ENCODE data around the gene SLC4A2.
A peak's percentile ranks its signal among the peaks of the same experiment; 100 is the strongest.

SLC4A2 gene

DNA sequence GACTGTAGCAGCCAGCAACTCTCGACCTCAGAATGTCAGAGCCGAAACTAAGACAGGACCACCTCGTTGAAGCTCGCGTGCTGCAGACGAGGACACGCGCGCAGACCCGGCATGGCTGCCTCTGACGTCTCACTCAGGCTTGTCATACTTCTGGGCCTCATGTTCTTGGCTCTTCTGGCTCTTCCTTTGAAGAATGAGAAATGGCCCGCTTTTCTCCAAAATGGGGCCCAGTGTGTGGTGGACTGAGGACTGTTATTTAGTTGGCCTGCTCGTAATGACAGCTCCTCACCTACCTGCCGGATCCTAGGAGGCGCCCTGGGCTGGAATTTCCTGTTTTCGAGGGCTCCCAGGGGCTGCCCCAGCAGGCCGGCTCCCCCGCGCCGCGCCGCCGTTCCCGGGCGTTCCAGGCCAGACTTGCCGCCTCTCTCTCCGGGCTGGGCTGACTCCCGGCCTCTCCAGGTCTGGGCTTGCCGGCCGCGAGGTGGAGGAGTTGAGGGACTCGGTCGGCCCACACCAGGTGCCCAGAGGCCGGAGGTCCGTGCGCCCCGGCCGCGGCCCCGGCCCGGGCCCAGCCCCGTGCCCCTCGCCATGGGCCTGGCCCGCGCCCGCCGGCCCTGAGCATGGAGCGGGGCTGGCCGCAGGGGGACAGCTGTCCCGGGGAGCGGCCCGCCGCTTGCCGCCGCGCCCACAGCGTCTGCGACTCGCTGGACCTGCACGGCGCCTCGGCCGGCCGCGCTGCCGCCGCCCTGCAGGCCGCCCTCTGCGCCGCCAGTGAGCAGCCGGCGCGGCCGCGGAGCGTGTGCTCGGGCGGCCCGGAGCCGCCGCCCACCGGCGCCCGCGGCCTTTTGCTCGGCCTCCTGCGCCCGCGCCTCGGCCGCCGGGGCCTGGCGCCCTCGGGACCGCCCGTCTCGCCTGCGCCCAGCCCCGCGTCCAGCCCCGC lies 55.0 kb downstream of the SLC4A2 start:
- no peak for DNase-seq (ENCODE audit: low read depth in 1 of 2, low spot score in 1 of 2)

DNA sequence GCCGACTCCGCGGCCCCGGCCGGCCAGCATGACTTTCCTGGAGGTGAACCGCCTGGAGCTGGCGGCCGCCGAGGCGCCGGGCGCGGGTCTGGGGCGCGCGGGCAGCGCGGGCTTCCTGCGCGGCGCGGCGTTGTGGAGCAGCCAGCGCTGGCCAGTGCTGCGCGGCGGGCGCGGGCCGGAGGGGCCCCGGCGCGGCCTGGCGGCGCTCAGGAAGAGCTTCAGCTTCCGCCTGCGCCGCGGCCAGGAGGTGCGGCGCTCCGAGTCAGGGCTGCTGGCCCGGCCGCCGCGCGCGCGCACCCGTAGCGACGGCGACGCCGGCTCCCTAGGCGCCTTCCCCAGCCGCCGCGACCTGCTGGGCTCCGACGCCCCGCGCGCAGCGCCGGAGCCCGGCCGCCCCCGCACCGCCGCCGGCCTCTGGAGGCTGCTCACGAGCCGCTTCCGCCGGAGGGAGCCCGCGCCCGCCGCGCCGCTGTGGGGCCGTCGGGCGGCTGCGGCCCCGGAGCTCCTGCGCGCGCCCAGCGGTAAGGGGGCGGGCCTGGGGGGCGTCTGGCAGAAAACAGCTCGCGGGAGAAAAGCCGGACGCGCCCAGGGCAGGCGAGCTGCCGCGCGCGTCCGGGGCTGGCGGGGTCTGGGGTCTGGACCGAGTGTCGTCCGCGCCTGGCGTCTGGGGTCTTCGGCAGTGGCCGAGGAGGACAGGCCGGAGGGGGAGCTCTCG lies 55.9 kb downstream of the SLC4A2 start:
- DNase-seq (ENCODE audit: low read depth in 1 of 2, low spot score in 1 of 2) = no peak

DNA sequence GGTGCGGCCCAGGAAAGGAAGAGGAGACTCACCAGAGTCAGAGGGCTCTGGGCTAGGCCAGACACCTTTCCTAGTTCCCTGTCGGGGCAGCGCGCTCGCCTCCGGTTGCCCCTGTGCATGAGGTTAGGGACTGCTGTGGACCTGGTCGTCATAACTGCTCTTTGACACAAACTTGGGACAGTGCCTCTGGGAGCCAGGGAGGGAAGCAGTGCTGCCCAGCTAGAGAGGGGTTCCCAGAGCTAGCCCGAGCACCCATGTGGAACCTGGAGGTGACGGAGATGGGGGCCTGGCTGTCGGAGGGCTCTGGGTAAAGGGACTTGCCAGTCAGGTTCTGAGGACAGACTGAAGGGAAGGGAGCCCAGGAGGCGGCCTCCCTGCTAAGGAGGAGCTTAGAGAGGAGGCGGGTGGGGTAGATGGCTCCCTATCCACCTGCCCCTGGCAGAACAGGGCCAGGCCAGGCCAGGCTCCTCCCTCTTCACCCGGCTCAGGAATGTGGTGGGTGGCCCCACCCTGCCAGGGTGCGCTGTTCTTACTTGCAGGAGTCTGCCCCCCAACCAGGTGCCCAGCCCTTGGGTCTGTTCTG lies 56.5 kb downstream of the SLC4A2 start:
- DNase-seq (ENCODE audit: low read depth in 1 of 2, low spot score in 1 of 2) = no peak

DNA sequence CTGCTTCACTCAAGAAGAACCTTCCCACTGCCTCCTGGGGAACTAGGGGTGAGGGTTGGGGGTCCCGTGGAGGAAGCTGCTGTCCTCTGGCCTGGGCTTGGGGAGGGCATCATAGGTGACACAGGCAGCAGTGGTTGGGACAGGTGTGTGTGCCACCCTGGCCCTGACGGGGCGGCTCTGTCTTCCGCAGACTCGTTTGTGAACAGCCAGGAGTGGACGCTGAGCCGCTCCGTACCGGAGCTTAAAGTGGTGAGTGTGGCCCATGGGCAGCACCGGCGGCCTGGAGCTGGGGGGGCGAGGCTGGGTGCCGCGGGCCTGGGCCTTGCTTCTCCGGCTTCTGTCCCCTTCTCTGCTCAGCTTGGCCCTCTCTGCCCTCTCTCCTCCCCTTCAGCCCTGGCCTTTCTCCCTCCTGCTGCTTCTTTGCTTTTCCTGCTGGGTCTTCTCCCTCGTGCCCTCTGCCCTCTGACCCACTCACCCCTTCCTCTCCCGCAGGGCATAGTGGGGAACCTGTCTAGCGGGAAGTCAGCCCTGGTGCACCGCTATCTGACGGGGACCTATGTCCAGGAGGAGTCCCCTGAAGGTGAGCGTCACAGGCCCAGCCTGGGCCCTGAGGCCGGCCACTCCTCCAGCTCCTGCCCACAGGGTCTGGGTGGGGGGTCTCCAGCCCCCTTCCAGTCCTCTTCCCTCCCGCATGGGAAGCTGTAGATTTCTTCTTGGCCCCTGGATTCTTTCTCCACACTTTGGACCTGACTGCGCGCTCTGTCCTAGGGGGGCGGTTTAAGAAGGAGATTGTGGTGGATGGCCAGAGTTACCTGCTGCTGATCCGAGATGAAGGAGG lies 57.4 kb downstream of the SLC4A2 start:
- DNase-seq (ENCODE audit: low read depth in 1 of 2, low spot score in 1 of 2) = no peak

DNA sequence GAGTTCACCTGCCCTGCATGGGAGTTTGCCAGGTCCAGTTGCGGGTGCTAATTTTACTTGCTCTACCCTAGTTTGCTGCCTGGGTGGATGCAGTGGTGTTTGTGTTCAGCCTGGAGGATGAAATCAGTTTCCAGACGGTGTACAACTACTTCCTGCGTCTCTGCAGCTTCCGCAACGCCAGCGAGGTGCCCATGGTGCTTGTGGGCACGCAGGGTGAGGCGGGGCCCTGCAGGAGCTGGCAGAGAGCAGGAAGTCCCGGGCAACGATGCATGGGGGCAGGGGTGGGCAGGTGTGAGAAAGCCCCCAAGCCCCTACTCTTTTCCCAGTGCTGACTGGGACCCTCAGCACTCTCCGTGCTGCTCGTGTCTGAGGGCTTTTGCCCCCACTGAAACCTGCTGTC lies 58.2 kb downstream of the SLC4A2 start:
- no peak for DNase-seq (ENCODE audit: low read depth in 1 of 2, low spot score in 1 of 2)

DNA sequence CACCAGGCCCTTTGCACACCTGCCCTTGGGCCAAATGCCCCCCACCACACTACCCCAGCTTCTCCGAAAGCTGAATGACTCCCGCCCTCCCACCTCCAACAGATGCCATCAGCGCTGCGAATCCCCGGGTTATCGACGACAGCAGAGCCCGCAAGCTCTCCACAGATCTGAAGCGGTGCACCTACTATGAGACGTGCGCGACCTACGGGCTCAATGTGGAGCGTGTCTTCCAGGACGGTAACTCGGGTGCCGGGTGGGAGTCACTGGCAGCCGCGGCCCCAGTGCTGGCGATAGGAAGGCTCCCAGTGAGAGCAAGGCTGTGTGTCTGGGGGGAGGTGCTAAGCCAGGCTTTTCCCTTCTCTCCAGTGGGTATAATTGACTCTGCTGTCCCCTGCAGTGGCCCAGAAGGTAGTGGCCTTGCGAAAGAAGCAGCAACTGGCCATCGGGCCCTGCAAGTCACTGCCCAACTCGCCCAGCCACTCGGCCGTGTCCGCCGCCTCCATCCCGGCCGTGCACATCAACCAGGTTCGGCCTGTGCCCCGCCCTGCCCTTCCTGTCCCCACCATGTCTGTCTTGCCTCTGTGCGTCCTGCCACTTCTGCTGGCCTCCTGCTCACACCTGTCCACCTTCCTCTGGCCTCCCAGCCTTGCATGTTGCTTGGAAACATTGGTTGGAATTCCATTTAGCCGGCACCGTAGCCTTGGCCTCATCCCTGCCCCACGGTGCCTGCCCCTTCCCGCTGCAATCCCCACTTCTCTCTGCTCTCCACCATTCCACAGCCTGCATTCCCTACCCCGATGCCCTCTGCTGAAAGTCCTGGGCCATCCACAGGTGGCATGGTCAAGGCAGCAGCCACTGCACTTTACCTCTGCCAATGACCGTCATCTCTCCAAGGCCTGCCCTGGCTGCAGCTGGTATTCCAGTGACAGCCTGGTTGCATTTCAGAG lies 59.0 kb downstream of the SLC4A2 start:
- no peak for DNase-seq (ENCODE audit: low read depth in 1 of 2, low spot score in 1 of 2)

DNA sequence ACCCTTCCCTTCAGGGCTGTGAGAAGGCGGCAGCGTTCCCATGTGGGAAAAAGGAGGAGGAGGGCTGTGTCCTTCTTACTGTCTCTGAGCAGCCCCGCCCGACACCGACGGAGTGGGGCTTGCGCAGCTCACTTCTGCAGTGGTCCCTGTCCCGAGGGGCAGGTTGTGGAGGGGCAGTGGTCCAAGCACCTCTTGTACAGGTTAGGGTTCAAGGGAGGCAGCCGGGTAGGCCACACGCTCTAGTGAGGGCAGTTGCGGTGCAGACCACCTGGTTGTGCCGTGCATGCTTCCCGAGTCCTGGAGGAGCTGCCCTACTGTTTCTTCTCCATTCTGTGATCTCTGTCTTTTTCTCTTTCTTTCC lies 59.6 kb downstream of the SLC4A2 start:
- no peak for DNase-seq (ENCODE audit: low read depth in 1 of 2, low spot score in 1 of 2)

DNA sequence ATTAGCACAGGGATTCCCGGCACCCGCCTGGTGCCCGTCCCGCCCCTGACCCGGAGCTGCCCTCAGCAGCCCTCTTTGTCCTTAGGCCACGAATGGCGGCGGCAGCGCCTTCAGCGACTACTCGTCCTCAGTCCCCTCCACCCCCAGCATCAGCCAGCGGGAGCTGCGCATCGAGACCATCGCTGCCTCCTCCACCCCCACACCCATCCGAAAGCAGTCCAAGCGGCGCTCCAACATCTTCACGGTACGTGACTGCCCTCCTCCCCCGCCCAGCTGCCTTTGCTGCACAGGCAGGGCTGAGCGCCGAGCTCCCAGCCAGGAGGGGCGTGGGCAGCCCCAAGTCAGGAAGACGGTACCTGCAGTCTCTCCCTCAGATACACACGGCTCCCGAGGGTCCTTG lies 60.5 kb downstream of the SLC4A2 start:
- DNase-seq (ENCODE audit: low read depth in 1 of 2, low spot score in 1 of 2) = no peak

DNA sequence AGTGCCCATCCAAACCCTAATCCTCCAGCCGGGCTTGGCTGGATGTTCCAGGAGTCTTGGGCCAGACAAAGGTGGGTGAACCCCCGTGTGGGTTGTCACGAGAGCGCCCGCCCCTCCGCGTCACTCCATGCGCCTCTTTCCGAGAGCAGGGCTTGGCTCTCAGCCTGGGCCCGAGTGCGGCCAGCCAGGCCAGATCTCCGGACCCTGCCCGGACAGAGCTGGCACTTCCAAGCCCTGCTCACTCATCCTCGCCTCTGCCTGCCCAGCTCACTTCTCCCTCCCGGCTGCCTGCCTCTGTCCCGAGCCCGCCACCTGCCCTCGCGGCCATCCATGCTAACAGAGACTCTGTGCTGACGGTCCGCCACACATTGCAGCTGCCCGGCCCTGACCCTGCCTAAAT lies 61.5 kb downstream of the SLC4A2 start:
- no peak for DNase-seq (ENCODE audit: low read depth in 1 of 2, low spot score in 1 of 2)

DNA sequence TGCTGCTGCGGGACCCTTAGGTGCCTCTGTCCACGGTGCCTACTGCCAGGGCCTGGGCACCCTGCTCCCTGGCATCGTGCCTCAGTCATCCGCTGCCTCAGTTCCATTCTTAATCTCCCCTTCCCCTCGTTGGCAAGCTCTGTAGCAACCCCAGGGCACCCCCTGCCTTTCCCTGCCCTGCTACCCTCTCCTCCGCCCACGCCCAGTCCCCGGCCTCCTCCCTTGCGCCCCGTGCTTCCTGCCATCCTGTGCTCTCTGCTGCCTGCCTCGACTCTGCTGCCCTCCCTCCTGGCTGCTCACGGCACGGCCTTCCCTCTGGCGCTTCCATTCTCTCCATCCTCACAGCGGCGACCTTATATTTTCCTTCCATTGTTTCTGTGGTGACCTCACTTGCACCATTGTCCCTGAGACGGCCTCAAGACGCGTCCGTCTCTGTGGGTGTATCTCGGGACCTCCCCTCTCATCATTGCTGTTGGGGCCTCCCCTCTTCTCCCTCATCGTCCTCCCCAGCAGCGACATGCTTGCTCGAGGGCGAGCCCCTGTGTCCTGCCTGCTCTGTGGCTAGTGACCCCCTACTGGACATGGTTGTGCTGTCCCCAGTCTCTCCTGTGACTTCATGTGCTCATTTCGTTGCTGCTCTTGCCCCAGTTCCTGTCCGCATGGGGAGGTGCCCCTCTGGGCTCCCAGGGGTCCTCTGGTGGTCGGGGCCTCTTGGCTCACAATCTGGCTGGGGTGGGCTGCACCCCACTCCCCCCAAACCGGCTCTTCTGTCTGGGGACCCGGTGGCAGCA lies 62.2 kb downstream of the SLC4A2 start:
- no peak for DNase-seq (ENCODE audit: low read depth in 1 of 2, low spot score in 1 of 2)

DNA sequence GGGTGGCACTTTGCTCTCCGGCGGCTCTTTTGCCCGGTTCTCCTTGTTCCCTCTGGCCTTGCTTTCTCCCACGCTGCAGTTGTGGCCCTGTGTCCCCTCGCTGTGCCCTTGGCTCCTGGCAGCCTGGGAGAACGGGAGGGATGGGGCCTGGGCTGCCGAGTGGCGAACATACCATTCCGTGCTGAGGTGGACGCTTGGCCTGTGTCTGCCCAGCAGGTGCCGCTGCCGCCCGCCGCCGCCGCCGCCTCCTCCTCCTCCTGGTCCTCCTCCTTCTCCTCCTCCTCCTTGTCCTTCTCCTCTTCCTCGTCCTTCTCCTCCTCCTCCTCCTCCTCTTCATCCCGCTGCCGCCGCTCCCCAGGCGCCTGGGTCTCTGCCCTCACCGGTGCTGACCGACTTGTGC lies 62.9 kb downstream of the SLC4A2 start:
- no peak for DNase-seq (ENCODE audit: low read depth in 1 of 2, low spot score in 1 of 2)

DNA sequence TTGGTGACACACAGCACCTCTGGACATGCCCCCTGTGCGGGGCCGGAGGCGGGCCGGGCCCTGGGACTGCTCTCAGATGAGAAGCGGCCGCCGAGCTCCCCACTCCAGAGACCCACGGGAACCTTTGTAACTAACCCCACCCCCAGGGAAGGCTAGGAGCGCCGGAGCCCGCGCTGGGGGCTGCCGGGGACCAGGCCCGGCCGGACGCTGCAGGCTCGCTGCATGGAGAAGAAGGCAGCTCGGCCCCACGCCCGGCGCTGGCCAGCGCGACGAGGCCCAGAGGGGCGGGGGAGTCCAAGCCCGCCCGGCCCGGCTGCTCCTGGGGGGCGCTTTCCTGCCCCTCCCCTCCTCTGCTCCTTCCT lies 63.4 kb downstream of the SLC4A2 start:
- no peak for DNase-seq (ENCODE audit: low read depth in 1 of 2, low spot score in 1 of 2)

DNA sequence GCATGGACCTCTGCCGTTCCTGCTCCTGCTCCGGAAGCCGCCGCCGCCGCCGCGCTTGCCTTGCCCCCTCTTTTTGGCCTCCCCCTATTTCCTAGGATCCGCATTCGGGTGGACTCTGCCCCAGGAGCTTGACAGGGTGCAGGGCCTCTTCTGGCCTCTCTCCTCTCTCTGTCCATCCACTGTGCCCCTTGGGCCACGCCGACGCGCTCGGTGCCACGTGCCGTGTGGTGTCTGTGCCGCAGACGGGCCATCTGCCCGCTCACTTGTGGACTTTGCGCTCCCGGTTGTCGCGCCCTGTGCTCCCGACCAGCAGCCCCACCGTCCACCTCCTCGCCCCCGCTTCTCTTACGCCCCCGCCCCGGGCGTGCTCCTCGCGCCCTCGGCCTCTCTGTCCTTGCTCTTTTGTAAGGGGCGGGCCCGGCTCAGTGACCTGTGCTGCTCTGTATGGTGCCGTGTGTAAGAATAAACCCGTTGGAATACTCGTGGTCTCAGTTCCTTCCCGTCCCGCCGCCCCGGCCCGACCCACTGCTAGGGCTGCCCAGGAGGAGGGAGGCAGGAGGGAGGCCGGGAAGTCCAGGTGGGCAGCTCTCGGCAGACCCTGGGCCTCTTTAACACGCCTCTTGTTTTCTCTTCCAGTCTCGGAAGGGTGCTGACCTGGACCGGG lies 63.9 kb downstream of the SLC4A2 start:
- DNase-seq (ENCODE audit: low read depth in 1 of 2, low spot score in 1 of 2) = no peak

DNA sequence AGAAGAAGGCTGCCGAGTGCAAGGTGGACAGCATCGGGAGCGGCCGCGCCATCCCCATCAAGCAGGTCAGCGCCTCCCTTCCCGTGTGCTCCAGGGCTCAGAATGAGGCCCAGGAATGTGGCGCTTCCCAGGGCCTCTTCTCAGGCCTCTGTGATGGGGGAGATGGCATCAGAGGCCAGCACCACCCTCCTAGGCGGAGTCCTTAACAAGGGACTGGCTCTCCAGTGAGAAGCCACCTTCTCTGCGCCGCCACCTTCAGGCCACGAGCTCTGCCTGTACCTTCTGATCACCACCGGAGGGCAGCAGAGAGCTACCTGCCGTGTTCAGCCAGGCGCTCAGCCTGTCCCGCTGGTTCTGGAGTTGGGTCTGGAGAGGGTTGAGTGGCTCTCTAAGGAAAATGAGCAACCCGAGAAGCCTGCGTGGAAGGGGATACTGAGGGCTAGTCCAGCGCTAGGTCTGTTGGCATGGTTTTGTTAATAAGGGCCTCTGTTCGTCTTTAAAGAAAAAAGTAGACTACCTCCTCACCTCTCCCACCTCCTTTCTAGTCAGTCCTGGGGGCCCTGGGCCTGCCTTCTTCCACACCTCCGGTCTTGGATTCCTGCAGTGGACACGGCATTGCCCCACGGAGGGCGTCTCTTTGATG lies 64.6 kb downstream of the SLC4A2 start:
- peak; percentile 73 to 80 for DNase-seq (ENCODE audit: low read depth in 1 of 2, low spot score in 1 of 2)

DNA sequence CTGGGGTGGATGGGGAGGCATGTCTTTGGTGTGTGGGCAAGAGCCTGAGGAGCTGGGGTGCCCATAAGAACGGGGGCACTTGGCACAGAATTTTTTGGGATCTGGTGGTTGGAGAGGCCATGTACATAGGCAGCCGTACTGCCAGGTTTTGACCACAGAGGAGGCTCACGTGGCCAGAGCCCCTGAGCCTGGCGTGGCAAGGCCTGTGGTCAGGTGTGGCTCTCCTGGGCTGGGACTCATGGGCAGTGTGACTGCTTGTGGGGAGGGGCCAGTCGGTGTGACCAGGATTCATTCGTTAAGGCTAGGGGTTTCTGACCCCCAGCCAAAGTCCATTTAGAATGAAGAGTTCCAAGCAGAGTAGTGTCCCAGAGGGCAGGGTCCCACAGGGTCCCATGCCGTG lies 65.1 kb downstream of the SLC4A2 start:
- DNase-seq (ENCODE audit: low read depth in 1 of 2, low spot score in 1 of 2) = no peak

DNA sequence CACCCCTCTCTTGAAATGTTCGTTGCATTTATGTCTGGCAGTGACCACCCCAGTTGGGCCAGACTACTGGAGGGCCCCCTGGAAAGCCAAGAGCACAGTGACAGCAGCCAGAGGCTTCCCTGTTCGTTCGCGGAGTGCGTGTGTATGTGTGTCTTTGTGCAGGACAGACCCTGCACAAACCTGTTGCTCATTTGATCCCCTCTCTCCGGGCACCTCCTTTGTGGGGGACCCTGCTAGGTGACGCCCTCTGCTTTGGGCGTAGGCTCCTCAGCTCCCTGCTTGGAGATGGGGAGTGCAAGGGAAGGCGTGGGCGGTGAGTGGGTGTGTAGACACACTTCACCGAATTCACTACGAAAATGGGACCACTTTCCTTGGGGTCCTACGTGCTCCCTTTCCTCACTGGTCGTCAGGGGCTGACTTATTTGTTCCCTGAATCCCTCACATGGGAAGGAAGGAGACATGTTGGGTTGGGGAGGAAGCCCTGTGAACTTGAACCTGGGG lies 65.6 kb downstream of the SLC4A2 start:
- no peak for DNase-seq (ENCODE audit: low read depth in 1 of 2, low spot score in 1 of 2)

DNA sequence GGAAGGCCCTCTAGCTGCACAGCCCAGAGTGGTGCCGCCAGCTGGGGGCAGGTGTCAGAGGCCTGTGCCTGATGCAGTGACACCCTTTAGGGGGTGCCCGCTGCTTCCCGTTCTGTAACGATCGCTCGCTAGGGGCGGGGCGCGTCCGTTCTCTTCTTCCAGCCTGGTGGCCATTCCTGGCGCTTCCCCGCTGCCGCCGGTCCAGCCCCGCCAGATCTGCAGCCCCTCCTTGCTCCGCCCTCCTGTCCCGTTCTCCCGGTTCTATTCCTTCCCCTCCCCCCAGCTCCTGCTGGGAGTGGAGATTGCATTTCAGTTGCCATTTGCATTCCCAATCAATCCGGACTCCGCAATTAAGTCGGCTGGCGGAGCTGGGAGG lies 66.1 kb downstream of the SLC4A2 start:
- DNase-seq (ENCODE audit: low read depth in 1 of 2, low spot score in 1 of 2) = no peak

DNA sequence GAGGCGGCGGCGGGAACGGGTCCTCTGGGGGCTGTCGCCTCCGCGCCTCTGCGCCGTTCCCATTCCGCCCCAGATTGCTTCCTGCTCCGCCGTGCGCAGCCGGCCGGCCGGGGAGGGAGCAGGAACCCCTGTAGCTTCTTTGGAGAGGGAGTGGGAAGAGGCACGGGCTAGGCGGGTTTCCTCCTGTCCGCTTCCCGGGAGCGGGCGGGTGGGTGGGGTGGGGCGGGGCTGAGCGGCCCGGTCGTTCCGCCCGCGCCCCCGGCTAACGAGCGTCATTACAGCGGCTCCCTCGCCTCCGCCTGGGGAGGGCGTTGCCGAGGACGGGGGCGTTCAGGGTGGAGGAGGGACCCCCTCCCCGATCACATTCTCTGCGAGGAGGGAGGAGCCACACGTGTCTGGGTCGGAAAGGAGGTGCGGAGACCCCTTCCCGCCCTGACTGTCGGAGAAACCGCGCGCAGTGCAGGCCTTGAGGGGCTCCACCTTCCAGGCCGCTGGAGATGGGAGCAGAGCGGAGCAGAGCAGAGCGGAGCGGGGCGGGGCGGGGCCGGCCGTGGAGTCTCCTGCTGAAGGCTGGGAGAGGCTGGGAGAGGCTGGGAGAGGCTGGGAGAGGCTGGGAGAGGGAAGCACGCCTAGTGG lies 66.6 kb downstream of the SLC4A2 start:
- DNase-seq (ENCODE audit: low read depth in 1 of 2, low spot score in 1 of 2) = no peak

All from activated CD4-positive, alpha-beta T cell treated with anti-CD3 and anti-CD28 coated beads, Interleukin-2, amount 50 U/mL, for 24 hours (primary cell).